Islet precursor cell (in vitro differentiated cells): ENCODE measurements around the gene TMEM184A.

Source experiments
- DNase-seq: peaks from one replicate; pipeline ENCODE4 v3.0.0-alpha.2; 2018

The TMEM184A gene

GRCh38 chr7:1499367-1500029 is 56.5 kb downstream of the TMEM184A start:
- no peak for DNase-seq

GRCh38 chr7:1498370-1499305 is 57.4 kb downstream of the TMEM184A start:
- no peak for DNase-seq

DNA sequence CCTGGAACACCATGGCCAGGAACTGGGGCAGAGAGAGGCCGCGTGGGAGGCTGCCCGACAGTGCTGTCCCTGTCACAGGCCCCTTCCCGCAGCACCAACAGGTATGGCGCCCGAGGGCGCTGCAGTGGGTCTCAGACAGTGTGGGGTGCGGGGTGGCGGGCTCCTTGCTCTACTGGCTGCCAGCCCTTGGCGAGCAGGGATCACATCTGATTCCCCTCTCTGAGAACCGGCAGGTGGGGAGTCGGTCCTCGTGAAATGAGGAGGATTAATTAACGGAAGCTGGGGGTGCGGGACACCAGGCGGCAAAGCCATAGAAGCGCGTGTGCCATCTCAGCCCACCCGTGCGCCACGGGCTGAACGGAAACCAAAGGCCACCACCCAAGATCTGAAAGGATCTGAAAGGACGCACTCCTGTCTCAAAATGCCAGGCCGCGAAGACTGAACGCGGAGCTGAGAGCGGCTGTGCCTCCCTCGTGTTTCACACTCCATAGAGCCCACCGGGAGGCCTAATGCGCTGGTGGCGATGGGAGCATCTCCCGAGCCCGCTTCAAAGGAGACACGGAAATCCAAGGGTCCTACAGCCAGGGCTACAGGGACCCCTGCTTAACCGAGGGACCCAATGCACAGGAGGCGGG is 58.6 kb downstream of the TMEM184A start:
- no peak for DNase-seq

DNA sequence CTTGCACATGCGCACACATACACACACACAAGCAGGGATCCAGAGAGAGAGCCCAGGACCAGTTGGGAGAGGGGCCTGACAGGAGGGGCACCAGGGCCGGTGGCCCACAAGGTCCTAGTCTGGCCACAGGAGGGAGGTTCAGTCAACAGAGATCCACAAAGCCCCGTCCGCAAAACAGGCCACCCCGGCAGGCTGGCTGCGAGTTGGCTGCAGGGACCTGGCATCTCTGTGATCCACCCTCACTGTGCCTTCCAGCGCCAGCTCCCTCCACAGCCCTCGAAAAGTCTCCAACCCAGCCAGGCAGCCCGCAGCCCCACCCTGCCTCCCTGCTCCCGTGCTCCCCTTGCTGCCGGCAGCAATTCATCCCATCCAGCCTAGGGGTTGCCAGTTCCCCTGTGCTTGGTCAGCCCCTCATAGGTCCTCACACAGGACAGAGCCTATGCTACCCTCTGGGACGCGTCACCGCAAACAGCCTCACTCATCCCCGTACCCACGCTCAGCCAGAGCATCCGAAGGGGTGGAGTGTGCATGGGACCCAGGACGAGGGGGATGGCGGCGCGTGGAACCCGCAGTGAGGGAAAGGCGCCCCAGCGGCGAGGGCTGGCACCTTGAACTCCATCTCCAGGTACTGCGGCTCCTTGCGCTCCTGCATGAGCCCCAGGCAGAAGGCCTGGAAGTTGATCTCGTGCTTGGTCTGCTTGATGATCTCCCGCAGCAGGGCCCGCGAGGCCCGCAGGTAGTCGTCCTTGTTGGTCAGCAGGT is 59.3 kb downstream of the TMEM184A start:
- no peak for DNase-seq

- no peak for DNase-seq
Observed at GRCh38 chr7:1495564-1496242, 60.3 kb downstream of the TMEM184A start.

- DNase-seq, result no peak
Observed at GRCh38 chr7:1494866-1495563, 61.0 kb downstream of the TMEM184A start.

GRCh38 chr7:1494447-1494846 is 61.6 kb downstream of the TMEM184A start:
- DNase-seq, result no peak

DNA sequence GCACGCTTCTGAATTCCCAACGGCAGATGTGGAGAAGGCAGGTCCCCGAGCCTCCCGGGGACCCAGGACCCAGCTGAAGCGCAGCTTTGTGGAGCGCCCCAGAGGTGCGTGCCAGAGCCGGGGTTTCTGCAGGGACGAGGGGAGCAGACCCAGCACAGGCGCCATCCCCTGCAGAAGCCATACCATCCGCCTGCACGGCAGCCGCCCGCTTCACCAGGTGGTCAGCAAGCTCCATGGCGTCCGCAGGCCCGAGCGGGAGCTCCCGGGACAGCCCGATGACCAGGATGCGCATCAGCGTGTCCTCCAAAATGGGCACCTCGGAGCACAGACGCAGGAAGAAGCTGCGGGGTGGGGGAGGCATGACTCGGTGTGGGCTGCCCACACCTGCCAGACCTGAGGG is 62.4 kb downstream of the TMEM184A start:
- DNase-seq, result no peak

- DNase-seq, result no peak
Observed at GRCh38 chr7:1493129-1493528, 62.9 kb downstream of the TMEM184A start.

DNA sequence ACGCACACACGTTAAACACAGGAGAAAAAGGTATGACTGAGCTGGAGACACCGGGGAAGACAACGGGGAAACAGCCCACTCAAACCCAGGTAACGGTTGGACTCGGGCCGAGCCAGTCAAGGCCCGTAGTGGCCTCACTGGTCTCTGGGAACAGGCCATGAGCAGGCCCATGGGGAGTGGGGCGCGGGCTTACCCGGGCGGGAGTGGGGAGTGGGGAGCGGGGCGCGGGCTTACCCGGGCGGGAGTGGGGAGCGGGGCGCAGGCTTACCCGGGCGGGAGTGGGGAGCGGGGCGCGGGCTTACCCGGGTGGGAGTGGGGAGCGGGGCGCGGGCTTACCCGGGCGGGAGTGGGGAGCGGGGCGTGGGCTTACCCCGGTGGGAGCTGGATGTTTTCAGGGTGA is 63.4 kb downstream of the TMEM184A start:
- DNase-seq, result no peak
